ENCODE results near the gene AACS.

GRCh38 chr12:125100551-125101434 lies 35.6 kb downstream of the AACS start:
- TF ChIP-seq CTCF (IDR thresholded peaks at IDR 0.05; ENCODE audit: poor library complexity, severe bottlenecking) (no peak), EP300 (conservative IDR thresholded peaks at IDR 0.05; ENCODE audit: poor library complexity, severe bottlenecking) (no peak), SMC3 (conservative IDR thresholded peaks at IDR 0.05; ENCODE audit: poor library complexity) (no peak), RAD21 (conservative IDR thresholded peaks at IDR 0.05) (no peak), TAF1 (IDR thresholded peaks at IDR 0.05; ENCODE audit: low read depth) (no peak), POLR2AphosphoS5 (IDR thresholded peaks at IDR 0.05) (no peak)
